ENCODE data around the gene NLRC5. TPM values are rescaled to one million over a fixed set of nuclear protein-coding genes. Genes with fewer than 3 reads are reported as not detected.
A peak's percentile ranks its signal among the peaks of the same experiment; 100 is the strongest.

The NLRC5 gene
- total RNA-seq, 4 donors from 2014 or later: 32.4 to 57.9 (median 37.1) TPM

GRCh38 chr16:57123216-57123973, 134.0 kb downstream of the NLRC5 start:
- 84 to 91% methylated on average over 3 to 7 of the region's 7 CpGs for WGBS, 2 donors
- TF ChIP-seq POLR2A (IDR thresholded peaks at IDR 0.05): no peak
- no peak for TF ChIP-seq EP300 (IDR thresholded peaks at IDR 0.05)

GRCh38 chr16:57123974-57124674, 134.8 kb downstream of the NLRC5 start:
- H3K9me3 ChIP-seq: no peaks in the 10 kb centered on the region
- peaks cover 0 to 11% (median 0%) of the 10 kb centered on the region in 4 donors for H3K4me1 ChIP-seq
- H3K27me3 ChIP-seq: no peaks in the 10 kb centered on the region
- no peak overlapping the region for H3K4me3 ChIP-seq
- TF ChIP-seq EP300 (IDR thresholded peaks at IDR 0.05) (no peak), POLR2A (IDR thresholded peaks at IDR 0.05) (no peak), CTCF (IDR thresholded peaks at IDR 0.05) (no peak)
- peak overlapping the region in 1 of 4 donors; percentile 20 for H3K27ac ChIP-seq
- no peak for DNase-seq (ENCODE audit: low spot score in 2 of 2)
- WGBS, 2 donors: 71 to 73% methylated on average over 11 of the region's 11 CpGs
- H3K36me3 ChIP-seq: peaks cover 0 to 98% (median 0%) of the 10 kb centered on the region in 3 donors

More at GRCh38 chr16:57123216-57123973, 134.0 kb downstream of the NLRC5 start:
- Histone ChIP-seq H3K27me3 (no peaks in the 10 kb centered on the region), H3K9me3 (no peaks in the 10 kb centered on the region), H3K27ac (no peak overlapping the region), H3K36me3 (peaks cover 0 to 99% (median 0%) of the 10 kb centered on the region in 3 donors), H3K4me3 (no peak overlapping the region), H3K4me1 (peaks cover 0 to 7% (median 0%) of the 10 kb centered on the region in 4 donors)
- DNase-seq (ENCODE audit: low spot score in 2 of 2): no peak

DNA sequence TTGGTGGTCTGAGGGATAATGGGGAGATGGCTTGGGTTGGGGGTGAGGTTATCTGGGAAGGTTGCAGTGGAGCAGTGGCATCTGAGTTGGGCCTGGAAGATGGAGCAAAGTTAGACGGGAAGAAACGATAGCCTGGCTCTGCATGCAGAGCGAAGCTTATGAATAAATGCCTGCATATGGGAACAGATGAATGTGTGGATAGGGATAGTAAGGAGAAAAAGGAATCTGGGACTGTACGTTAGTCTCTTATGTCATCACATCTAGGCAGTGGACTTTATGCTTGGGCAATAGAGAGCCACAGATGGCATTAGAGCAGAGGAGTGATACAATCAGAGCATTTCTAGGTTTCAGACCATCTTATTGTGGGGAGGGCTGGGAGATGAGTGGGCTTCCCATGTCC, 136.0 kb downstream of the NLRC5 start:
- Histone ChIP-seq H3K36me3 (peaks cover 0 to 87% (median 0%) of the 10 kb centered on the region in 3 donors), H3K4me3 (no peak overlapping the region), H3K27ac (no peak overlapping the region), H3K27me3 (no peaks in the 10 kb centered on the region), H3K9me3 (no peaks in the 10 kb centered on the region), H3K4me1 (peaks cover 0 to 15% (median 0%) of the 10 kb centered on the region in 4 donors)
- DNase-seq (ENCODE audit: low spot score in 2 of 2): no peak
- WGBS, 2 donors: 94 to 98% methylated on average over 4 of the region's 4 CpGs
- TF ChIP-seq POLR2A (IDR thresholded peaks at IDR 0.05) (no peak), CTCF (IDR thresholded peaks at IDR 0.05) (no peak), EP300 (IDR thresholded peaks at IDR 0.05) (no peak)

- Histone ChIP-seq H3K9me3 (no peaks in the 10 kb centered on the region), H3K27me3 (no peaks in the 10 kb centered on the region), H3K27ac (no peak overlapping the region), H3K4me1 (peaks cover 0 to 21% (median 0%) of the 10 kb centered on the region in 4 donors), H3K4me3 (no peak overlapping the region), H3K36me3 (peaks cover 0 to 81% (median 0%) of the 10 kb centered on the region in 3 donors)
- TF ChIP-seq POLR2A (IDR thresholded peaks at IDR 0.05): no peak
- no peak for TF ChIP-seq EP300 (IDR thresholded peaks at IDR 0.05)
- TF ChIP-seq CTCF (IDR thresholded peaks at IDR 0.05): no peak
- DNase-seq (ENCODE audit: low spot score in 2 of 2): no peak
- 96 to 100% methylated on average over 4 of the region's 4 CpGs for WGBS, 2 donors
Observed at GRCh38 chr16:57125969-57126368, 136.6 kb downstream of the NLRC5 start.

GRCh38 chr16:57126411-57126810, 137.1 kb downstream of the NLRC5 start:
- Histone ChIP-seq H3K4me1 (peaks cover 0 to 25% (median 0%) of the 10 kb centered on the region in 4 donors), H3K36me3 (peaks cover 0 to 77% (median 0%) of the 10 kb centered on the region in 3 donors), H3K9me3 (no peaks in the 10 kb centered on the region), H3K27me3 (no peaks in the 10 kb centered on the region), H3K27ac (no peak overlapping the region), H3K4me3 (no peak overlapping the region)
- DNase-seq (ENCODE audit: low spot score in 2 of 2): no peak
- no peak for TF ChIP-seq CTCF (IDR thresholded peaks at IDR 0.05)
- TF ChIP-seq POLR2A (IDR thresholded peaks at IDR 0.05): no peak
- 88 to 90% methylated on average over 4 of the region's 4 CpGs for WGBS, 2 donors

All from tibial nerve (tissue), 4 donors.